Right renal pelvis (tissue), 4 donors: ENCODE data around the gene PSG7. TPM values are rescaled to one million over a fixed set of nuclear protein-coding genes. Genes with fewer than 3 reads are reported as not detected.

ENCODE experiments used
- polyA plus RNA-seq, 4 donors: library from polyadenylated mRNA; unstranded; fragments of 120-200 nt; gene quantifications; one replicate each; pipeline ENCODE4 v1.2.1, GENCODE V29; 2013; ENCODE audit not compliant: insufficient read length in 4 of 4

Gene PSG7
- polyA plus RNA-seq, 4 donors: not detected

Other genes starting within 250 kb of the PSG7 start
- under 1 TPM in 3 of 4 donors, not detected in 1; 0.13 to 0.53 (median 0.19) TPM for gene PSG3, start 196.7 kb downstream of the PSG7 start, polyA plus RNA-seq
- under 1 TPM in 2 of 4 donors, not detected in 2; 0.03 to 0.17 TPM for gene PSG8, start 171.5 kb downstream of the PSG7 start, polyA plus RNA-seq
- gene PSG1, start 57.5 kb downstream of the PSG7 start, polyA plus RNA-seq: under 1 TPM in 2 of 4 donors, not detected in 2; 0.10 to 0.86 TPM
- gene PSG6, start 19.3 kb downstream of the PSG7 start, polyA plus RNA-seq: under 1 TPM in 2 of 4 donors, not detected in 2; 0.15 to 0.18 TPM
- under 1 TPM in 1 of 4 donors, not detected in 3; 0.08 TPM for gene PSG11, start 89.3 kb upstream of the PSG7 start, polyA plus RNA-seq
- gene PSG2, start 145.5 kb upstream of the PSG7 start, polyA plus RNA-seq: under 1 TPM in 2 of 4 donors, not detected in 2; 0.12 to 0.13 TPM
- under 1 TPM in 1 of 4 donors, not detected in 3; 0.21 TPM for gene PSG5, start 249.3 kb upstream of the PSG7 start, polyA plus RNA-seq